Trophoblast cell (in vitro differentiated cells and primary cell): ENCODE measurements around the gene GARIN5A.

Experiments used
- DNase-seq, 2 donors: peaks; one replicate each; pipeline ENCODE4 v3.0.0-alpha.2; 2016
- H2AFZ ChIP-seq: 2 replicates; pipeline ENCODE4 v1.6.1; 2013; ENCODE audit warnings: low read length, moderate library complexity, mild to moderate bottlenecking; ENCODE audit not compliant: insufficient read depth, poor library complexity
- H2AK5ac ChIP-seq: 2 replicates; pipeline ENCODE4 v1.6.1; 2013; ENCODE audit warnings: mild to moderate bottlenecking, low read length
- H2BK120ac ChIP-seq: 2 replicates; pipeline ENCODE4 v1.6.1; 2013; ENCODE audit warnings: low read length, mild to moderate bottlenecking, moderate library complexity; ENCODE audit not compliant: insufficient read depth, poor library complexity
- H2BK12ac ChIP-seq: 2 replicates; pipeline ENCODE4 v1.6.1; 2013; ENCODE audit warnings: mild to moderate bottlenecking, low read length, moderate library complexity
- H2BK5ac ChIP-seq: 2 replicates; pipeline ENCODE4 v1.6.1; 2013; ENCODE audit warnings: low read length, low read depth, moderate library complexity, mild to moderate bottlenecking; ENCODE audit not compliant: poor library complexity
- H3K14ac ChIP-seq: 2 replicates; pipeline ENCODE4 v1.6.1; 2013; ENCODE audit warnings: mild to moderate bottlenecking, low read length
- H3K18ac ChIP-seq: 2 replicates; pipeline ENCODE4 v1.6.1; 2013; ENCODE audit warnings: mild to moderate bottlenecking, low read length
- H3K23ac ChIP-seq: 2 replicates; pipeline ENCODE4 v1.6.1; 2013; ENCODE audit warnings: low read length
- H3K27ac ChIP-seq: 2 replicates; pipeline ENCODE4 v1.5.1; 2013; ENCODE audit warnings: low read depth, mild to moderate bottlenecking, inconsistent platforms, low read length, moderate library complexity
- H3K27me3 ChIP-seq: 2 replicates; pipeline ENCODE4 v1.6.1; 2013; ENCODE audit warnings: inconsistent platforms, mild to moderate bottlenecking, low read length, moderate library complexity; ENCODE audit not compliant: insufficient read depth
- H3K36me3 ChIP-seq, 2 experiments: 1 replicate in 1 of 2; 2 replicates in 1 of 2; pipeline ENCODE4 v1.6.1; 2013; ENCODE audit warnings: low read length in 2 of 2, mild to moderate bottlenecking in 2 of 2, moderate library complexity in 1 of 2; ENCODE audit not compliant: insufficient read depth in 2 of 2, control insufficient read depth in 1 of 2
- H3K4ac ChIP-seq: 2 replicates; pipeline ENCODE4 v1.6.1; 2013; ENCODE audit warnings: low read depth, mild to moderate bottlenecking, low read length, moderate library complexity
- H3K4me1 ChIP-seq, 2 experiments: 1 replicate in 1 of 2; 2 replicates in 1 of 2; pipeline ENCODE4 v1.6.1; 2013; ENCODE audit warnings: low read length in 2 of 2, mild to moderate bottlenecking in 2 of 2, moderate library complexity in 1 of 2; ENCODE audit not compliant: insufficient read depth in 2 of 2, control insufficient read depth in 1 of 2
- H3K4me2 ChIP-seq: 2 replicates; pipeline ENCODE4 v1.6.1; 2013; ENCODE audit warnings: inconsistent platforms, mild to moderate bottlenecking, low read length, moderate library complexity
- H3K4me3 ChIP-seq: 2 replicates; pipeline ENCODE4 v1.5.1; 2013; ENCODE audit warnings: mild to moderate bottlenecking, low read depth, low read length, inconsistent platforms
- H3K79me1 ChIP-seq: one replicate; pipeline ENCODE4 v1.6.1; 2013; ENCODE audit warnings: low read length
- H3K79me2 ChIP-seq: 2 replicates; pipeline ENCODE4 v1.6.1; 2013; ENCODE audit warnings: low read length, mild to moderate bottlenecking; ENCODE audit not compliant: control insufficient read depth, insufficient read depth, poor library complexity
- H3K9ac ChIP-seq: 2 replicates; pipeline ENCODE4 v1.6.1; 2013; ENCODE audit warnings: mild to moderate bottlenecking, low read length
- H3K9me3 ChIP-seq: 2 replicates; pipeline ENCODE4 v1.6.1; 2013; ENCODE audit warnings: low read depth, mild to moderate bottlenecking, control low read depth, inconsistent platforms, low read length; ENCODE audit not compliant: insufficient read depth
- H4K12ac ChIP-seq: 2 replicates; pipeline ENCODE4 v1.6.1; 2013; ENCODE audit warnings: low read depth, mild to moderate bottlenecking, low read length, moderate library complexity
- H4K8ac ChIP-seq: 2 replicates; pipeline ENCODE4 v1.6.1; 2013; ENCODE audit warnings: low read depth, mild to moderate bottlenecking, low read length, moderate library complexity
- H4K91ac ChIP-seq: one replicate; pipeline ENCODE4 v1.6.1; 2013; ENCODE audit warnings: low read depth, mild to moderate bottlenecking, low read length, moderate library complexity
- WGBS: extraction: QIAGEN DNeasy Blood & Tissue Kit; methylation state at CpG from one replicate; pipeline ENCODE4 v1.1.7; 2013; ENCODE audit warnings: missing lambda C conversion rate; ENCODE audit not compliant: insufficient read length, insufficient coverage; ENCODE audit errors: extremely low coverage; 5-methylcytosine and 5-hydroxymethylcytosine counted together

The GARIN5A gene

DNA sequence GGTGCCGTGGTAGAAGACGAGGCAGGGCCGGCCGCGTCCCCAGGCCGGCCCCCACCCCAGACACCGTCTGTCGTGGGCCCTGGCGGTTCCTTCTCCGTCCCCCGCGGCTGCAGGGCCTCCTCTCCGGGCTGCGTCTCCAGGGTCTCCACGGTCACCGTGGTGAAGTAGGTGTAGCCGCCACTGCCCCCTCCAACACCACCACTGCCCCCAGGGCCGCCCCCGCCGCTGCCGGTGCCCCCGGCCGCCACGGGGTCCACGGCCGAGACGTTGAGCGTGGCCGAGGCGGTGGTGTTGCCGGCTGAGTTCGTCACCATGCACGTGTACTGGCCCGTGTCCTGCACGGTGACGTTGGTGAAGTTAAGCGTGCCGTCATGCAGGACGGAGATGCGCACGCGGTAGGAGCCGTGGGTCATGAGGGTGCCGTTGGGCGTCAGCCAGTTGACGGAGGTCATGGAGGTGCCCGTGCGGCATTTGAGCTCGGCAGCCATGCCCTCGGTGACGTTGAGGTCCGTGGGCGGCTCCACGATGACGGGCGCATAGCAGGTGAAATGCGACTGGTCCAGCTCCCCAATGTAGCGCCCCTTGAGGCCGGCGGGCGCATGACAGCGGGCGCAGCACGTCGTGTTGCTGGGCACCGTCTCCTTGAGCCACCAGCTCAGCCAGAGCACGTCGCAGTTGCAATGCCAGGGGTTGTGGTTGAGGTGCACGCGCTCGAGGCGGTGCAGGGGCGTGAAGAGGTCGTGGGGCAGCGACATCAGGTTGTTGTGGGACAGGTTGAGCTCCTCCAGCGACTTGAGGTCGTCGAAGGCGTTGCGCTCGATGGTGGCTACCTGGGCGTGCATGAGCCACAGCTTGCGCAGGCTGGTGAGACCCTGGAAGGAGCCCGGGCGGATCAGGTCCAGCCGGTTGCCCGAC lies 41.7 kb upstream of the GARIN5A start:
- H3K4me2 ChIP-seq: no peak overlapping the region
- no peaks in the 10 kb centered on the region for H3K36me3 ChIP-seq
- no peak overlapping the region for H2AFZ ChIP-seq

DNA sequence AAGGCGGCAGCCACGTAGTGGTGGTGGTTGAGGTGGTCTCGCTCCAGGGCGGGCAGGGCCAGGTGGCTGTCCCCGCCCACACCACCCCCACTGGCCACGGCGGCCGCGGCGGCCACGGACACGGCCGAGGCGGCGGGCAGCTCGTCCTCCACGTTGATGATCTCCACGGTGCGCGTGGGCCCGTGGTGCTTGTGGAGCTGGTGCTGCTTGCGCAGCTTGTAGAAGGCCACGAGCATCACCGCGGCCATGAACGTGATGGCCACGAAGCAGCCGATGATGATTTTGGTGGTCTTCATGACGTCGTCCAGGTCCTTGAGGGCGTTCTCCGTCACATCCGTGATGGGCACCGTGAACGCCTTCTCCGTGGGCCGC lies 41.0 kb upstream of the GARIN5A start:
- H4K8ac ChIP-seq: no peak overlapping the region
- H2BK120ac ChIP-seq: no peak overlapping the region
- H2BK12ac ChIP-seq: no peak overlapping the region
- no peak overlapping the region for H3K4me2 ChIP-seq
- no peaks in the 10 kb centered on the region for H3K79me2 ChIP-seq
- no peak overlapping the region for H3K4ac ChIP-seq
- no peak overlapping the region for H4K12ac ChIP-seq
- H3K4me1 ChIP-seq: no peaks in the 10 kb centered on the region
- H3K27ac ChIP-seq: no peak overlapping the region
- no peaks in the 10 kb centered on the region for H3K27me3 ChIP-seq
- H2AK5ac ChIP-seq: no peak overlapping the region
- H2AFZ ChIP-seq: no peak overlapping the region
- H3K4me3 ChIP-seq: no peak overlapping the region
- H3K9ac ChIP-seq: no peak overlapping the region
- no peaks in the 10 kb centered on the region for H3K36me3 ChIP-seq
- H3K79me1 ChIP-seq: no peaks in the 10 kb centered on the region
- no peak overlapping the region for H2BK5ac ChIP-seq
- WGBS: no CpG with 5 or more reads among the region's 37 CpGs
- H4K91ac ChIP-seq: no peak overlapping the region
- no peak overlapping the region for H3K14ac ChIP-seq
- H3K23ac ChIP-seq: no peak overlapping the region
- H3K9me3 ChIP-seq: peaks cover 16% of the 10 kb centered on the region
- H3K18ac ChIP-seq: no peak overlapping the region
- no peak for DNase-seq

More for the DNA sequence above, 41.7 kb upstream of the GARIN5A start:
- Histone ChIP-seq H3K4ac (no peak overlapping the region), H3K79me1 (no peaks in the 10 kb centered on the region), H2BK5ac (no peak overlapping the region), H3K9ac (no peak overlapping the region), H4K91ac (no peak overlapping the region), H3K27me3 (no peaks in the 10 kb centered on the region), H2BK12ac (no peak overlapping the region), H3K4me1 (no peaks in the 10 kb centered on the region), H4K8ac (no peak overlapping the region), H2AK5ac (no peak overlapping the region), H3K23ac (no peak overlapping the region), H3K79me2 (no peaks in the 10 kb centered on the region), H3K4me3 (peak overlapping the region; percentile 18), H4K12ac (no peak overlapping the region), H3K9me3 (peaks cover 16% of the 10 kb centered on the region), H3K27ac (no peak overlapping the region), H3K18ac (no peak overlapping the region), H2BK120ac (no peak overlapping the region), H3K14ac (no peak overlapping the region)
- no CpG with 5 or more reads among the region's 87 CpGs for WGBS
- no peak for DNase-seq

DNA sequence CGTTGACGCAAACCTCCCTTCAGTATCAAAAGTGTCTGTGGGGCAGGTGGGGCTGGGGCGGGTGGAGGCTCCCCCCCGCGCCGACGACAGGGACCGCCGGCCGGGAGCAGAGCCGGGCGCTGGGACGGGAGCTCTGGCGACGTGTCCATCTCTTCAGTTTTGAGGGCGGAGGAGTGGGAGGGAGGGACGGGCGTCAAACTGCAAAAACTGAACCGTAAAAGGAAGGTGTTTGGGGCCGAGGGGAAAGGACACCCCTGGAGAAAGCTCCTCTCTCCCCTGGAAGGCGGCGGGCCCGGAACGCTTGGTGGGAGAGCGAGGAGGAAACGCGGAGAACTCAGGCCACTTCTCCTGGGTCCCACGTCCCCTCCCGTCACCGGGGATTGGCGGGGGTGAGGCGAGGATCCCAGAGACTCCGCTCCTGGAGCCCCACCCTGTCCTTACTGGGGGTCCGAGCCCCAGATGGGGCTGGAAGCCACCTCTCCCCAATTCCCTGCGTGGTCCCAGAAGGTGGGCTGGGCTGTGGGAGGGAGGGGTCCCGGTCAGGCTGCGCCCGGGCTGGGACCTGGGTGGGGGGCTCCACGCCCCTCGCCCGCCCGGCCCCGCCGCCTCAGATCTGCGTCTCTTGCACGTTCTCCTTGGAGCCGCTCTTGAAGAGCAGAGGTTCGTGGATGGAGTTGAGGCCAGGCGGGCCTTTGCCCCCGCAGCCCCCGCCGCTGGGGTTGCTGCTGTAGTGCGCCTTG lies 40.5 kb upstream of the GARIN5A start:
- Histone ChIP-seq H3K9ac (no peak overlapping the region), H3K18ac (no peak overlapping the region), H2BK12ac (no peak overlapping the region), H3K79me2 (no peaks in the 10 kb centered on the region), H3K27me3 (no peaks in the 10 kb centered on the region), H3K4ac (no peak overlapping the region), H3K27ac (no peak overlapping the region), H4K91ac (no peak overlapping the region), H4K8ac (no peak overlapping the region), H2AFZ (no peak overlapping the region), H2BK120ac (no peak overlapping the region), H3K9me3 (peaks cover 16% of the 10 kb centered on the region), H3K79me1 (no peaks in the 10 kb centered on the region), H3K14ac (no peak overlapping the region), H3K23ac (no peak overlapping the region), H3K4me3 (no peak overlapping the region), H3K4me1 (peaks cover 0 to under 1% of the 10 kb centered on the region in 2 experiments), H3K4me2 (no peak overlapping the region), H2BK5ac (no peak overlapping the region), H4K12ac (no peak overlapping the region), H2AK5ac (no peak overlapping the region), H3K36me3 (no peaks in the 10 kb centered on the region)
- DNase-seq: no peak
- WGBS: no CpG with 5 or more reads among the region's 53 CpGs

DNA sequence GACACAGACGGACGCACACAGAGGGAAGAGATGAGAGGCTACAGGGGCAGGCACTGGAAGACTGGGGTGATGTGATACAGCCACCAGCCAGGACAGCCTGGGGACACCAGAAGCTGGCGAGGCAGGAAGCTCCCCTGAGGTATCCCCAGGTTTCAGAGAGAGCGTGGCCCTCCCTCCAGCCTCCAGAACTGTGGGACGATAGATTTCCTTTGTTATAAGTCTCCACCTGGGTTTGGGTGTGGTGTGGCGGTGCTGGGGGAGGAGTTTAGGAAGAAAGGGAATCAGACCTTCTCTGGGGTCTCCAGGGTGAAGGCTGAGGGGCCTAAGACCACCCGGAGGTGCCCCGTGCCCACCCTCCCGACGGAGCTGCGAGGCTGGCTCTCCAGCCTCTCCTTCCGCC lies 39.8 kb upstream of the GARIN5A start:
- Histone ChIP-seq H3K36me3 (no peaks in the 10 kb centered on the region), H3K27me3 (no peaks in the 10 kb centered on the region), H2AK5ac (no peak overlapping the region), H2BK12ac (no peak overlapping the region), H2BK120ac (no peak overlapping the region), H2AFZ (no peak overlapping the region), H3K14ac (no peak overlapping the region), H2BK5ac (no peak overlapping the region), H3K4ac (no peak overlapping the region), H3K79me2 (no peaks in the 10 kb centered on the region), H3K9ac (no peak overlapping the region), H3K79me1 (peaks cover 2% of the 10 kb centered on the region), H3K23ac (no peak overlapping the region), H4K12ac (no peak overlapping the region), H4K91ac (no peak overlapping the region), H4K8ac (no peak overlapping the region), H3K4me3 (no peak overlapping the region), H3K27ac (no peak overlapping the region), H3K4me1 (peaks cover 2% of the 10 kb centered on the region in 2 experiments), H3K18ac (no peak overlapping the region), H3K9me3 (peaks cover 16% of the 10 kb centered on the region), H3K4me2 (no peak overlapping the region)
- WGBS: no CpG with 5 or more reads among the region's 12 CpGs
- no peak for DNase-seq
